ENCODE results near the gene AMZ1.
"Not testable (repeated sequence)": the region's sequence is repeated elsewhere in the genome, so short reads cannot be mapped to it uniquely, and the experiment has no call there.

Gene AMZ1

DNA sequence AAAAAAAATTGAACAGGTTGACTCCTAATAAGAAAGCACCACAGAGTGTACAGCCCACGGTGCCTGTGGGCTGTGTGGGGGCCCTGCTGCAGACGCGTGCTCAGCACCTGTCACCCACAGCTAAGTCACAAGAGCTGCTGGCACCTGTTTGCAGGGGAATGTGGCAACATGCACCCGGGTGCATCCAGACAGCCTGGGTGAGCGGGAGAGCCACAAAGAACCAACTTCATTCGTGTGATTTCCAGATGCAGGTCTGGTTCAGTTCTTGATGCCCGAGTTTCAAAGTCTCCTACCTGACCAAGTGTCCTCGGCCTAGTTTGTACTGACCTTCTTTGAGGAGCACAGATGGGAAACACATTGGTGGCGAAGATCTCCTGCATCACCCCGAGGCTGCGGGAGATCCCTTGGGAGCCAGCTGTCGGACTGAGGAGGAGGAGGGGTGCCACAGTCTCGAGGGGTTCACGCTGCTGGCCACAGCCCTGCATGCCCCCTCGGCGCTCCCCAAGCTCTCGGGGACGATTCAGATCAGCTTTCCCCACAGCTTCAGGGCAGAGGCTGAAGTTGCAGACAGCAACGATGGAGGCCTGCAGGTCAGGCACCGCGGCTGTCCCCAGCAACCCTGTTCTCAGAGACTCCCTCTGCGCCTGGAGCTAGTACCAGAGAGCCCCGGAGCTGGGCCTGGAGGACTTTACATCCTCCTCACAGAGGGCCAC lies 35.3 kb downstream of the AMZ1 start:
- TF ChIP-seq, protein P1, sequence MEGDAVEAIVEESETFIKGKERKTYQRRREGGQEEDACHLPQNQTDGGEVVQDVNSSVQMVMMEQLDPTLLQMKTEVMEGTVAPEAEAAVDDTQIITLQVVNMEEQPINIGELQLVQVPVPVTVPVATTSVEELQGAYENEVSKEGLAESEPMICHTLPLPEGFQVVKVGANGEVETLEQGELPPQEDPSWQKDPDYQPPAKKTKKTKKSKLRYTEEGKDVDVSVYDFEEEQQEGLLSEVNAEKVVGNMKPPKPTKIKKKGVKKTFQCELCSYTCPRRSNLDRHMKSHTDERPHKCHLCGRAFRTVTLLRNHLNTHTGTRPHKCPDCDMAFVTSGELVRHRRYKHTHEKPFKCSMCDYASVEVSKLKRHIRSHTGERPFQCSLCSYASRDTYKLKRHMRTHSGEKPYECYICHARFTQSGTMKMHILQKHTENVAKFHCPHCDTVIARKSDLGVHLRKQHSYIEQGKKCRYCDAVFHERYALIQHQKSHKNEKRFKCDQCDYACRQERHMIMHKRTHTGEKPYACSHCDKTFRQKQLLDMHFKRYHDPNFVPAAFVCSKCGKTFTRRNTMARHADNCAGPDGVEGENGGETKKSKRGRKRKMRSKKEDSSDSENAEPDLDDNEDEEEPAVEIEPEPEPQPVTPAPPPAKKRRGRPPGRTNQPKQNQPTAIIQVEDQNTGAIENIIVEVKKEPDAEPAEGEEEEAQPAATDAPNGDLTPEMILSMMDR (IDR thresholded peaks at IDR 0.05; ENCODE audit: extremely low read depth, missing control alignments) = no peak
- no peak for DNase-seq (ENCODE audit: low spot score)

DNA sequence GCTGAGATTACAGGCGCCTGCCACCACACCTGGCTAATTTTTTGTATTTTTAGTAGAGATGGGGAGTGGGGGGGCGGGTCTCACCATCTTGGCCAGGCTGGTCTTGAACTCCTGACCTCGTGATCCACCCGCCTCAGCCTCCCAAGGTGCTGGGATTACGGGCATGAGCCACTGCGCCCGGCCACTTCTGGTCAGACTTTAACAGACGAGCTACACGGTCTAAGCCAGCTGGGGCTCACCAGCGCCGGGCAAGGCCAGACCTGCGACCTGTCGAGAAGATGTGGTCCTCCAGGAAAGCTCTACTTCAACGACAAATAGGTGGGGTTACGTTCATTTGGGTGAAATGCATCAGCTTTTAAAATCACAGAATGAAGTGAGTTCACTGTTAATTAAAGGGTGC lies 36.0 kb downstream of the AMZ1 start:
- DNase-seq (ENCODE audit: low spot score) = not testable (repeated sequence)

GRCh38 chr7:2724453-2725177 lies 36.6 kb downstream of the AMZ1 start:
- TF ChIP-seq, protein P1 (IDR thresholded peaks at IDR 0.05; ENCODE audit: extremely low read depth, missing control alignments) = no peak
- no peak for DNase-seq (ENCODE audit: low spot score)

DNA sequence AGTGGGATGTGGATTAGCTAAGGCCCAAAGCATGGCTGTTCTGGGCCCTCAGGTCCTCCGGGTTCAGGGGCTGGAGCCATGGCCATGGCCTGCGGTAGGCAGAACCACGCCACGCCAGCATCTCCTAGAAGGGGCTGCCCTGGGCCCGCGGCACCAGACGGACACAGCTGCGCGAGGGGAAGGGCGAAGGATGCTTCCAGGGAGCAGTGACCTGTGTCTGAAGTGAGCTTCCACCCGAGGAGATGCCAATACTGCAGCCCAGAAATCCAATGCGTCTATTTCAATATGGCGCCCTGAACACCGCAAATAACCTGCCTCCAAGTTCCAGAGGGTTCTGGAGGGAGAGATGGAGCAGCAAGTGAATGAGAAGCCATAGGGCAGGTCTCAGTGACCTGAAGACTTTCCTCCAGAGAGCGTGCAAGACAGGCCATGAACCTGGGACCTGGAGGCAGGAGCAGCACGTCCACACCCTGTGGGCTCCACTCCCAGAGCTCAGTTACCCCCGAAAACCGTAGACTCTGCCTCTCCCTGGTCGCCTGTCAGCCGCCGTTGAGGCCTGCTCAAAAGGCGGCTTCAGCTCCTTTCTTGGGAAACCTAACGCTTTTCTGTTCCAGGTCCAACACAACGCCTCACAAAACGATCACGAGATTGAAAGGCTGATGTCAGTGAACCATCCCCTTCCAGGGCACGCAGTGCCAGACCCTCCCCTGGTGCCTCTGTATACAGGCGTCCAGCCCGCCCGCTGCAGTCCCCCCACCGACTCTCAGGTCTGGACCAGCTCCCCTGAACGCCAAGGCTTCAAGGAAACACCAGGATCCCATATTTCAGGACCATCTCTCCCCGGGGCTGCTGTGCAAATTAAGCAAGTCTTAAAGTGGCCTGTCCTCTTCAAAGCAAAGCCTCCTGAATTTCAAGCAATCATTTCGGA lies 37.4 kb downstream of the AMZ1 start:
- no peak for DNase-seq (ENCODE audit: low spot score)
- TF ChIP-seq, protein P1 (IDR thresholded peaks at IDR 0.05; ENCODE audit: extremely low read depth, missing control alignments) = no peak

DNA sequence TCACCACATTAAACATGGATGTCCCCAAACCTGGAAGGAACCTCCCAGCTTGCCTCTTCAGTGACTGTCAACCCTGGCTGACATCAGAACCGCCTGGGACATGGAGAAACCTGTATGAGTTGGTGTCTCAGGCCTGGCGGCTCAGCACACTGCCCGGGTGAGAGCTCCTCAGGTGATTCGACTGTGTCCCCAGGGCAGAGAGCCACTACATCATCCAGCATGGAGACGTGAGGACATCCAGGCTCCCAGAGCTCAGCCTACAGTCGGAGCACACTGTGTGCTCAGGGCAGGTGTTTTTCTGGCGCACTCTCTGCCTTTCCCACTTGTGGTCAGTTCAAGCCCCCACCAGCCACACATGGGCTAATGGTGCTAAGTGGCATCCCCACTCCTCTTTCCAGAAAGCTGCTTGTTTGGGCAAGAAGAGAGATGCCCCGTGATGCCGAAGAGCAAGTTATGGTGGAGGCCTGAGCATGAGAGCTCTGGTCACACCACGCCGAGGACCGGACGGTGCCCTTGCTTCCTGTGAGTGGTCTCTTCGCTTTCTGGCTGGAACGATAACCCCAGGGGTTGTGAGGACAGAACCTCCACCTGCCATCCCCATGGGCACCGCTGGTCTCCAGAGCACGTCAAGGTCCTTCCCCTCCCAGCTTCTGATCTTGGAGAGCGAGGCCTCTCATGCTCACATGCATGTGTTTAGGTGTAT lies 38.5 kb downstream of the AMZ1 start:
- TF ChIP-seq, protein P1 (IDR thresholded peaks at IDR 0.05; ENCODE audit: extremely low read depth, missing control alignments) = no peak

DNA sequence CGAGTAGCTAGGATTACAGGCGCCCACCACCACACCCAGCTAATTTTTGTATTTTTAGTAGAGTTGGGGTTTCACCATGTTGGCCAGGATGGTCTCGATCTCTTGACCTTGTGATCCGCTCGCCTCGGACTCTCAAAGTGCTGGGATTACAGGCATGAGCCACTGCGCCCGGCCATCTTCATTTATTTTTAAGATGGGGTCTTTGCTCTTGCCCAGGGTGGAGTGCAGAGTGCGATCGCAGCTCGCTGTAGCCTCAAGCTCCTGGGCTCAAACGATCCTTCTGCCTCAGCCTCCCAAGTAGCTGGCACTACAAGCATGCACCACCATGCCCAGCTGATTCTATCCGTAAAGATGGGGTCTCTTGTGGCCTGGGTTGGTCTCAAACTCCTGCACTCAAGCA lies 39.2 kb downstream of the AMZ1 start:
- DNase-seq (ENCODE audit: low spot score) = not testable (repeated sequence)

More for the DNA sequence above, 38.5 kb downstream of the AMZ1 start:
- no peak for DNase-seq (ENCODE audit: low spot score)

GRCh38 chr7:2728316-2729030 lies 40.5 kb downstream of the AMZ1 start:
- DNase-seq (ENCODE audit: low spot score) = no peak
- TF ChIP-seq, protein P1 (IDR thresholded peaks at IDR 0.05; ENCODE audit: extremely low read depth, missing control alignments) = no peak
